ENCODE results near the gene SLC24A4. TPM values are rescaled to one million over a fixed set of nuclear protein-coding genes. Genes with fewer than 3 reads are reported as not detected.

The SLC24A4 gene
- total RNA-seq, 1 experiment from 2014 or later = not detected

DNA sequence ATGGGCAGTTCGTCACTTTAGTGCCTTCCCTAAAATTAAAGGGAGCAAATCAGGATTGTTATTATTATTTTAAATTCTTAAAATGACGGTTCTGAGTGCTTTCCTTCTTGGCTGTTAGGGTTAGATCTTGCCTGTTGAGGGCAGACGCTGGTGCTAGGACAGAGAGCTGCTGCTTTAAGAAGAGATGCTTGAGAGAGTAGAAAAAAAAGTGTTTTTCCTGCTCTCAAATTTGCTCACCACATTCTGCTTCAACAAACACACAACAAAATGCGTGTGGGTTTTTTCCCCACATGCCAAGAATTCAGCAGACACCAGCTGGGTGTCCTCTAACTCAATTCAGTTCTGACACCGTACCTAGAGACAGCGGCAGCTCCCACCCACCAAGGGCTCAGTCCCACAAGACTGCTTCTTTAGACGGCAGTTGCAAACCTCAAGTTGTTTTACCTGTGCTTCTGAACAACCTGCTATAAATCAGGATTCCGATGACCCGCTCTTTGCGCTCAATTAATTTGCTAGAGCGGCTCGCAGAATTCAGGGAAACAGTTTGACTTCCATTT is 114.8 kb downstream of the SLC24A4 start:
- Histone ChIP-seq H3K27ac (ENCODE audit: low read depth, low read length) (no peak overlapping the region), H2AFZ (ENCODE audit: low read depth, low read length, poor library complexity, severe bottlenecking) (no peak overlapping the region), H3K36me3 (ENCODE audit: control insufficient read depth in 1 of 2, insufficient read depth in 2 of 2, low read length in 2 of 2) (no peaks in the 10 kb centered on the region), H3K9me3 (ENCODE audit: control insufficient read depth in 1 of 2, insufficient read depth in 1 of 2, low read depth in 1 of 2, low read length in 2 of 2) (no peaks in the 10 kb centered on the region), H3K4me3 (replicated peaks in 1 of 2; ENCODE audit: low read depth in 1 of 2, low read length in 2 of 2) (no peak overlapping the region), H3K9ac (ENCODE audit: low read length) (no peak overlapping the region), H3K4me2 (ENCODE audit: low read length) (no peak overlapping the region), H4K20me1 (ENCODE audit: insufficient read depth) (no peaks in the 10 kb centered on the region), H3K27me3 (ENCODE audit: insufficient read depth, low read length) (no peaks in the 10 kb centered on the region), H3K9me2 (ENCODE audit: insufficient read depth) (no peaks in the 10 kb centered on the region), H3K79me2 (ENCODE audit: insufficient read depth, low read length) (no peaks in the 10 kb centered on the region), H3K4me1 (ENCODE audit: control insufficient read depth in 1 of 2, insufficient read depth in 2 of 2, low read length in 2 of 2) (no peaks in the 10 kb centered on the region)
- DNase-seq (ENCODE audit: low read depth, low spot score) (no peak), ATAC-seq (no peak)
- ChIA-PET CTCF (no interaction called here), POLR2A (no interaction called here), RAD21 (ENCODE audit: low non-redundant PET in 1 of 2, low total read pairs in 2 of 2, uncharacterized antibody in 2 of 2, unreplicated experiment in 2 of 2) (no interaction called here)
- BruUV-seq (replicated peaks) = no TSS peak
- intact Hi-C loops (cut with micrococcal nuclease) = no loop called here
- no peak for TF ChIP-seq ZNF274 (IDR thresholded peaks at IDR 0.05; ENCODE audit: low read depth, low read length)
- TF ChIP-seq CBX3 (IDR thresholded peaks at IDR 0.05; ENCODE audit: low read depth) = no peak
- TF ChIP-seq, protein P1, sequence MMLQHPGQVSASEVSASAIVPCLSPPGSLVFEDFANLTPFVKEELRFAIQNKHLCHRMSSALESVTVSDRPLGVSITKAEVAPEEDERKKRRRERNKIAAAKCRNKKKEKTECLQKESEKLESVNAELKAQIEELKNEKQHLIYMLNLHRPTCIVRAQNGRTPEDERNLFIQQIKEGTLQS (IDR thresholded peaks at IDR 0.05) = no peak
- no peak for TF ChIP-seq SIN3A (IDR thresholded peaks at IDR 0.05; ENCODE audit: low read depth)
- TF ChIP-seq FOSL1 (IDR thresholded peaks at IDR 0.05; ENCODE audit: low read depth) = no peak
- no peak for TF ChIP-seq POLR2A (IDR thresholded peaks at IDR 0.05; ENCODE audit: borderline replicate concordance, extremely low read depth, insufficient read depth, insufficient read length)
- TF ChIP-seq, protein P2, sequence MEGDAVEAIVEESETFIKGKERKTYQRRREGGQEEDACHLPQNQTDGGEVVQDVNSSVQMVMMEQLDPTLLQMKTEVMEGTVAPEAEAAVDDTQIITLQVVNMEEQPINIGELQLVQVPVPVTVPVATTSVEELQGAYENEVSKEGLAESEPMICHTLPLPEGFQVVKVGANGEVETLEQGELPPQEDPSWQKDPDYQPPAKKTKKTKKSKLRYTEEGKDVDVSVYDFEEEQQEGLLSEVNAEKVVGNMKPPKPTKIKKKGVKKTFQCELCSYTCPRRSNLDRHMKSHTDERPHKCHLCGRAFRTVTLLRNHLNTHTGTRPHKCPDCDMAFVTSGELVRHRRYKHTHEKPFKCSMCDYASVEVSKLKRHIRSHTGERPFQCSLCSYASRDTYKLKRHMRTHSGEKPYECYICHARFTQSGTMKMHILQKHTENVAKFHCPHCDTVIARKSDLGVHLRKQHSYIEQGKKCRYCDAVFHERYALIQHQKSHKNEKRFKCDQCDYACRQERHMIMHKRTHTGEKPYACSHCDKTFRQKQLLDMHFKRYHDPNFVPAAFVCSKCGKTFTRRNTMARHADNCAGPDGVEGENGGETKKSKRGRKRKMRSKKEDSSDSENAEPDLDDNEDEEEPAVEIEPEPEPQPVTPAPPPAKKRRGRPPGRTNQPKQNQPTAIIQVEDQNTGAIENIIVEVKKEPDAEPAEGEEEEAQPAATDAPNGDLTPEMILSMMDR (IDR thresholded peaks at IDR 0.05 in 2 of 3, conservative IDR thresholded peaks at IDR 0.05 in 1 of 3; ENCODE audit: borderline replicate concordance in 1 of 3, insufficient read depth in 1 of 3, low read depth in 2 of 3, low read length in 2 of 3) = no peak
- TF ChIP-seq YY1 (IDR thresholded peaks at IDR 0.05; ENCODE audit: extremely low read depth, insufficient replicate concordance, low read depth, low read length) = no peak
- TF ChIP-seq RAD21 (IDR thresholded peaks at IDR 0.05; ENCODE audit: low read depth) = no peak
- no peak for TF ChIP-seq TCF7L2 (IDR thresholded peaks at IDR 0.05; ENCODE audit: borderline replicate concordance, extremely low read depth, insufficient read depth, insufficient read length)
- TF ChIP-seq, protein P3, sequence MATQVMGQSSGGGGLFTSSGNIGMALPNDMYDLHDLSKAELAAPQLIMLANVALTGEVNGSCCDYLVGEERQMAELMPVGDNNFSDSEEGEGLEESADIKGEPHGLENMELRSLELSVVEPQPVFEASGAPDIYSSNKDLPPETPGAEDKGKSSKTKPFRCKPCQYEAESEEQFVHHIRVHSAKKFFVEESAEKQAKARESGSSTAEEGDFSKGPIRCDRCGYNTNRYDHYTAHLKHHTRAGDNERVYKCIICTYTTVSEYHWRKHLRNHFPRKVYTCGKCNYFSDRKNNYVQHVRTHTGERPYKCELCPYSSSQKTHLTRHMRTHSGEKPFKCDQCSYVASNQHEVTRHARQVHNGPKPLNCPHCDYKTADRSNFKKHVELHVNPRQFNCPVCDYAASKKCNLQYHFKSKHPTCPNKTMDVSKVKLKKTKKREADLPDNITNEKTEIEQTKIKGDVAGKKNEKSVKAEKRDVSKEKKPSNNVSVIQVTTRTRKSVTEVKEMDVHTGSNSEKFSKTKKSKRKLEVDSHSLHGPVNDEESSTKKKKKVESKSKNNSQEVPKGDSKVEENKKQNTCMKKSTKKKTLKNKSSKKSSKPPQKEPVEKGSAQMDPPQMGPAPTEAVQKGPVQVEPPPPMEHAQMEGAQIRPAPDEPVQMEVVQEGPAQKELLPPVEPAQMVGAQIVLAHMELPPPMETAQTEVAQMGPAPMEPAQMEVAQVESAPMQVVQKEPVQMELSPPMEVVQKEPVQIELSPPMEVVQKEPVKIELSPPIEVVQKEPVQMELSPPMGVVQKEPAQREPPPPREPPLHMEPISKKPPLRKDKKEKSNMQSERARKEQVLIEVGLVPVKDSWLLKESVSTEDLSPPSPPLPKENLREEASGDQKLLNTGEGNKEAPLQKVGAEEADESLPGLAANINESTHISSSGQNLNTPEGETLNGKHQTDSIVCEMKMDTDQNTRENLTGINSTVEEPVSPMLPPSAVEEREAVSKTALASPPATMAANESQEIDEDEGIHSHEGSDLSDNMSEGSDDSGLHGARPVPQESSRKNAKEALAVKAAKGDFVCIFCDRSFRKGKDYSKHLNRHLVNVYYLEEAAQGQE (IDR thresholded peaks at IDR 0.05; ENCODE audit: low read depth) = no peak
- TF ChIP-seq, protein P4, sequence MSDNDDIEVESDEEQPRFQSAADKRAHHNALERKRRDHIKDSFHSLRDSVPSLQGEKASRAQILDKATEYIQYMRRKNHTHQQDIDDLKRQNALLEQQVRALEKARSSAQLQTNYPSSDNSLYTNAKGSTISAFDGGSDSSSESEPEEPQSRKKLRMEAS (IDR thresholded peaks at IDR 0.05) = no peak
- no peak for TF ChIP-seq JUND (IDR thresholded peaks at IDR 0.05)
- no peak for TF ChIP-seq ELF1 (IDR thresholded peaks at IDR 0.05; ENCODE audit: borderline replicate concordance, low read depth)
- no peak for TF ChIP-seq EZH2phosphoT487 (IDR thresholded peaks at IDR 0.05; ENCODE audit: borderline replicate concordance)
- no peak for TF ChIP-seq EZH2 (IDR thresholded peaks at IDR 0.05)
- TF ChIP-seq EGR1 (IDR thresholded peaks at IDR 0.05; ENCODE audit: low read depth) = no peak
- TF ChIP-seq ZFX (IDR thresholded peaks at IDR 0.05) = no peak
